HG02571 (cell line): ENCODE data around the gene SOWAHA.

Source experiments
- ATAC-seq: cut with Tn5 transposase; IDR thresholded peaks from one replicate; pipeline ENCODE4 v1.9.1; 2021; ENCODE audit warnings: mild to moderate bottlenecking, moderate library complexity; ENCODE audit not compliant: unreplicated experiment

SOWAHA gene

DNA sequence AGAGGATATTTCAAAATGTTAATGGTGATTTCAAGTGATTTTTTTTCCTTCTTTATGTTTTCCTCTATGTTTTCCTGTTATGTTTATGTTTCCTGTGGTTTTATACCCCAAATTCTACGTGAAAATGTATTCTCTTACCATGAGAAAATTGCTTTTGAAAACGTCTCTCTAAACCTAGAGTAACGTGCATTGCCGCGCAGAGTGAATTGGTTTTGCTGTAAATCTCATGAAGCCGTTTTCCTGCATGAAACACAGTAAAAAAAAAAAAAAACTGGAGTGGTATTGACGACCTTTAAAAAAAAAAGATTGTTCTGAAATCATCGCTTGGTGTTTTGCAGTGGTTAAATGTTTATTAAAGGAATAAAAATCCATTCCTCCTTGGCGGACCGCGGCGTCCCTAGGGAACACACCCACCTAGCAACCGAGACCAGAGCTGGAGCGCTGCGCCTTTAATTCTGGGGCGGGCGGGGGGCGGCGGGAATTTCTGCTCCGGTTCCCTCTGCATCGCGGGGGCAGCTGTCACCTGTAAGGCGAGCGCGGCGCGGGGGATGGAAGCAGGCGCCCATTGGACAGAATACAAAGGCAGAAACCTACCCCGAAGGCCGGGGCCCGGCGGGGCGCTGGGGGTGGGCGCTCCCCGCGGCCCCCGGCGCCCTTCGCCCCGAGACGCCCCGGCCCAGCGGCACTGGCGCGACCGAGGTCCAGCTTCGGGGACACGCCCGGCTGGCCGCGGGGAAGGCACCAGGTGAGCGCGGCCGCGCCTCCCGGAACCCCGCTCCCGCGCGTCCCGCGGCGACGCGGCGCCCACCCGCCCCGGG lies at the start of gene SOWAHA:
Gene SOWAHA (plus strand): TSS at position 522 of the 818 bp plus-strand sequence. CDS start 320 bp downstream, outside the sequence.
- no peak for ATAC-seq

DNA sequence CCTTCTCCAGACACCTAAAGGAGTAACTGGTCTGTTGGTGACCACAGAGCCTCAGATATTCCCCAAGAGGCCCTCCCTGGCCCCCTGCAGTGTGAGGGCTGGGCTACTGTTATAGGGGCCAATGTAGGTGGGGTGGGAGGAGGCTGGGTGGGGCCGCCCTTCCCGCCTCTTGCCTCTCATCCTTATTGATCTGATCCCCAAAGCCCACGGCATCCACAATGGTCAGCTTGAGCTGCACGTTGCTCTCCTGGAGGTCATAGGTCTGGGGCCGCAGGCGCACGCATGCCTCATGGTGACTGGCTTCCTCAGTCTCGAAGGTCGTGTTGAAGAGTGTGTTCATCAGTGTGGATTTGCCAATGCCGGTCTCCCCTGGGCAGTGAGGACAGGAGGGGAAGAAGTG lies 49.1 kb upstream of the SOWAHA start:
- ATAC-seq: no peak

DNA sequence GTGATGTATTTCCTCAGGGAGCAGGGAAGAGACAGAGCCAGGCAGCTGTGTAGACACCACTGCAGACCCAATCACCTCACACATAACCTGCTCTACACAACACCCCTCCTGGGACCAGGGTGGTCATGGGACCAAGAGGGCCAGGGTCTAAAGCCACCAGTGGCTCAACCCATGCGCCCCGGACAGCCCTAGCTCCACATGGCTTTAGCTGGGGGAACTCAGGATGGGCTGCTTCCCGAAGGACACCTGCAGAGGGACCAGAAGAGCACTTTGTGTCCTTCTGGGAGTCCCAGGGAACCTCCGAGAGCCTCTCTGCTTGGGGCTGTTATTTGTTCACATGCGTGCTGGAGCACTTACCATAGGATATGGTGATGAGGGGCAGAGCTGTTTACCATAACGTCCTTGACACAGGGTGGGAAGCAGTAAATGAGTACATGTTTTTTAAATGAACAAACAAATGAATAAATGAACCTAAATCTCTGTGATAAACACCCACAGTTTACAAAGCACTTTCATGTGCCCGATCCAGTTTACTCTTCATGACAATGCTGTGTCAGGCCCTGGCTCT lies 48.3 kb upstream of the SOWAHA start:
- no peak for ATAC-seq

DNA sequence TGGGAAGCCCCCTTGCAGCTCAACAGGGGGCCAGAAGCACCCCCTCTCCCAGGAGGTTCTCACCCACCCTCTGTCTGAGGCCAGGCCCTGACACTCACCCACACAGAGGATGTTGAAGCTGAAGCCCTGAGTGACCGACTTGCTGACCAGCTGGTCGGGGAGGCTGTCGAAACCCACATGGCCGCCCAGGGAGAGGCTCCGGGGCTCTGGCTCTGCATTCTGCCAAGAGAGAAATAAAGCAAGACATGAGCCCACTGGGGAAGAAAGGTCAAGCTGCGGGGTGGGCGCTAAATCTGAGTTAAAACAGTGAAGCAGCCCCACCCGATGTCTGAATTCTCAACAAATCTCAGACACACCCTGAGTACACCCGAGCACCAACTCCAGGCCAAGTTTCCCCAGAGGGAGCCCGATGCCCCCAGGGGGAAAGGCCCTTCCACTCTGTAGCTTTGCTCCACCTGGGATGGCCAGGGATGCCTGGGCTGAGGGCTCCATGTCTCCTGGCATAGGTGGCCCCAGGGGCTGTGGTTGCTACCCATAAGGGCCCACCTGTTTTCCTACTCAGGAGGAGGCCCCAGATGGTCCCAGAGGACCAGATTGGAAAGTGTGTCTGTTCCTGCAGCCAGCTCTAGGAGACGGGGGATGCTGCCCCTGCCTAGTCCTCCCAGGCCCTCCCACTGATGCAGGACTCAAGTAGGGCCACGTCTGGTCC lies 47.6 kb upstream of the SOWAHA start:
- no peak for ATAC-seq

DNA sequence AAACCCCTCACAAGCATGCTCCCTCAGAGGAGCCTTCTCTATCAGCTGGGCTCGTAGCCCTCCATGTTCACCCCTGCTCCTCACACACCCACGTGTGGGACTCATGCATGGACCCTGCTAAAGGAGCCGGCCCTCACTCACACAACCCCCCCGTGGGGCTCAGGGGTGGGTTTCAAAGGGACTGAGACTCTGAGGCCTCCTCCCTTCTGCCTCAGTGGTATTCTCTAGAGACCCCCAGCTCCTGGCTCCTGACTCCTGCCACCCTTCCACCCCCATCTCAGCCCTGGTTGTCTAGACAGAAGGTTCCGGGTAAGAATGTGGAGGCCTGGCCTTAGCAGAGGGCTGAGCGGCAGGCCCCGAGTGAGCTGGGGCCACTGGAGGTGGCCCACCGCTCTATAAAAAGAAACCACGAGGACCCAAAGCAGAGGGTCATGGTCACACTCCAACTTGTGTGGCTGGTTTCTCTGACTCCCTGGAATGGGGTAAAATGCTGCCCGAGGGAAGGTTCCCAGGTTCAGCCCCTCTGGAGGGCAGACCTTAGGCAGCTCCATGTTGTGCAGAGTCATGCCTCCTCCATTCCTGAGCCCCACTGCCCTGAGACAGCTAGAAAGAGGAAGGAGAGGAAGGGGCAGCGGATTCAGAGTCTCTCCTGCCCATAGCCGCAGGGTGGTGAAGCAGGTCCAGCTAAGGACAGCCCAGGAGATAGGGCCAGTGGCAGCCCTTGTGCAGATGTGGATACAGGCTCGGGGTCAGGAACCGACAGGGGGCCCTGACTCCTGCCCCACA lies 46.9 kb upstream of the SOWAHA start:
- no peak for ATAC-seq

DNA sequence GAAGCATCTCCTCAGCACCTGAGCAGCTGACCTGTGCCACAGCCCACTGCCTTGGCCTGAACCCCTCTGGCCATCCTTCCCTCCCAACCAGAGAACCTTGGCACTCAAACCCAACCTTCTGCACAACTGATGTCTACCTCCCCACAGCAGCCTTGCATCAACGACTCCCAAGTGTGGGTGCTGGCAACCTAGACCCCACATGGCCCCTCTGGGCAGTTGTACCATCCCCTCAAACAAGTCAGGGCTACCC lies 46.4 kb upstream of the SOWAHA start:
- no peak for ATAC-seq

DNA sequence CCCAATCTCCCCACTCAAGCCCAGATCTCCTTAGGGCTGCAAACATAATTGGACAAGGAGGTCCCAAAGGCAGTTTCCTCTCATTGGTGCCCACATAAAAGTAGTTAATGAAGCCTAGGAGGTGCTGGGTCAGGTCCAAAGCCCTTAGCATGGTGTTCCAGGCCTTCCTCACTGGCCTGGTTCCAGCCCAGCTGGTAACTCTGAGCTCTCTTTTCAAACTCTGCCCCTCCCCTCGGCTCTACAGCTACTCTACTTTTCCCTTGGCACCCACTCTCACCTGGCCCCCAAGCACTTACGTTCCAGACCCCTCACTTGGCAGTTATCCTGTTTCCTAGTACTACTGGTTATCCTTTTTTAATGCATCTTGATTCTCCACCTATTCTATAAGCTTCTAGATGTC lies 46.0 kb upstream of the SOWAHA start:
- ATAC-seq: no peak

DNA sequence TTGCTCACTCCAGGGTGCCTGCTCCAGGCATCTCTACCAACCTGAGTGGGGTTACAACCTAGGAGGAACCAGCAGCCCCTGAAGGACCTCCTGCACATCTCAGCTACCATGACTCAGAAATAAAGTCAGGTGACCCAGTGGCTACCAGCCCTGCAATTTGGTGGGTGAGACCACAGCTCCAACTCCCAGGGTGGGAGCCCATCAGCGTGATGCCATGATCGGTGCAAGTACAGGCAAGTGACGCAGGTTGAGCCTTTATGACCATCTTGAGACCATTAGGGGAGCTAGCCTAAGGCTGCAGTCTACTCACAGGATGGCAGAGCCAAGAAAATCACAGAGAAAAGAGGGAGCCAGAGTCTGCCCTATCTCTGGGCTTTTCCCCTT lies 44.6 kb upstream of the SOWAHA start:
- ATAC-seq: no peak

DNA sequence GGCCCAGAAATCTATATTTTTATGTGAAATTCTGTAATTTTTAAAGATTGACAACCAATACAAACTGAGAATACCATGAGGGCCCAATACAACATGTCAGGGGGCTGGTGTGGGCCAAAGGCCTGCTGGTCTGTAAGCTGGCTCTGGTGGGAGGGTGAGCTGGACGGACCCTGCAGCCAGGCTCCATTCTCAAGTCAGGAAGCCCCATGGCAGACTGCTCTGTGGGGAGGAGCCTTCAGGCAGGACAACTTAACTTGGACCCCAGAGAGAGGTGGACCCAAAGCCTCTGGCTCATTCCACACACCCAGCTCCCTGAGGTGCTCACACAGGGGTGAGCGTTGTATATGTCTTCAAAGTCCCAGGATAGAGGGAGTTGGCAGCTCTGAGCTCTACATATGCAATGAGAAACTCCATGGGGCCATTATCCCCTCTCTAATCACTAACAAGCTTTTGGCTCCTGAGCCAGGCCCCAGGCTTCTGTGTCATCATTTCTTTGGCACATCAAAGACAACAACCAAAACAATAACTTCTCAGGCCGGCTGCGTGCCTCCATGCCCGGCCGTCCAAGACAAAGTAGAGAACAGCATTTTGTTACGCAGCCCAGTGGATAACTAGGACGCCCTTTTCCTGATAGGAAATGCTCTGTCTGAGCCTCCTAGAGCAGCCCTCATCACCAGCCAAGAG lies 42.5 kb upstream of the SOWAHA start:
- ATAC-seq: no peak

DNA sequence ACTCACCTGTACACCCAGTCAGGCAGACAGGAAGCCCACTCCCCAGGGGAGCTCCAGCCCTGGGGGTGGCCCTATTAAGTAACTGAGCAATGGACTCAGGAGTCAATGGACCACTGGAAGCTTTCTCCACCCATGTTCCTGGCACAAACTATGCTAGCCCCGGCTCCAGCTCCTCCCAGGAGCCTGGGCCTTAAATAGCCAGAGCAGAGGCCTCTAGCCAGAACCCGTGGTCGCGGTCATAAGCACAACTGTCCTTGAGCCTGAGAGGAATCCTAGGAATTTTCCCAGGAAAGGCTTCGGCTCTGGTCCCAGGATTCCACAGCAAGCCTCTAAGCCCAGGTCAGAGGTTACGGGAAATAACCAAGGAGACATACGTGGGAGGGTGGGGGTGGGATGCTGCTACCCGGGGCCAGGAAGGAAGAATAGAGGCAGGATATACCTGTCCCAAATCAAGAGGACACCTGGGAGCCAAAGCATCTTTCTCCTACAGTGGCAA lies 41.6 kb upstream of the SOWAHA start:
- ATAC-seq: no peak

DNA sequence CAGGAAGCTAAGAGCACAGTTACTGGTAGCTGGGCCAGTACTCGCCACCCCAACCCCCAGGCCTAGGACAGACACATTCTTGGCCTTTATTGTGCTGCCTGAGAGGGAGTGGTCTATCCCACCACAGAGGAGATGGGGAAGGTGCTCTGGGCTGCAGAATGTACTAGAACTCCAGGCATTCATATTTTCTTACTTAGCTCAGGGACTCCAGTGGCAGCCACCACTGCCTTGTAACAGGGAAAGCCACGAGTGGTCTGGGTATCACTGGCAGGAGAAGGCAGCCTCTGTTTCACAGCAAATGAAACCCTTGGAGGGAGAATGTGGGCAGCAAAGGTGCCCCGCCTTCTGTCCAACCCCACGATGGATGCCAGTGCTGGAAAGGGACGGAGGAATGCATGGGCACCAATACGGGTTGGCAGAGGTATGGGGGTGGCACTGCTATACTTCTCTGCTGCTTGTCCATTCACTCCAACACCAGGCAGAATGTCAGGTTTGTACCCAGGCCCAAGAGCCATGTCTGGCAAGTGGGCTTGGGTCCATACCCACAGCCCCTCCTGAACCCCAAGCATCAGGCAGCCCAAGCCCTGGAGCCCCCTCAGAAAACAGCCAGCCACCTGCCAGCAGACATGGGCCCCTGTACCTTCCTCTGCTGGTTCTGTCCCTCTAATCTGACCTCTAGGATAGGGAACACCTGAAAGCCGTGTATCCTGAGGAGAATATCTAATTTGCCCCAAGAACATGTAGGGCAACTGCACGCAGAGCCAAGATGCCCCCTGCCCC lies 40.6 kb upstream of the SOWAHA start:
- no peak for ATAC-seq

DNA sequence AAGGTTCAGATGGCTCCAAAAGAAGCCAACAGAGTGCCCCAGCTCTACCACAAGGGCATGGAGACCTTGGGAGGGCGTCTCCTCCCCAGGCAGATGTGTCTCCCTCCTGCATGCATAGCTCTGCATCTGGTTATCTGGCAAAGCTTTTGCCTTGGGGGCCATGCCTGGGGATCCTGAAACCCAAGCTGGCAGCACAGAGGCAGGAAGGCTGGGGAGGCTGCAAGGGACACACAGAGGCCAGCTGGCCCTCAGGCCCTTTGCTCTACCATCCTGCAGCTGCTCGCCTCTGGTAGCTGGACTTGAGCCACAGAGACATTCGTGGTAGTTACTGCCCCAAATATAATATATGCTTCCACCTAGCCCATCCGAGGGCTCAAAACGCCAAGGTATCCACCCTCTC lies 40.0 kb upstream of the SOWAHA start:
- ATAC-seq: no peak

DNA sequence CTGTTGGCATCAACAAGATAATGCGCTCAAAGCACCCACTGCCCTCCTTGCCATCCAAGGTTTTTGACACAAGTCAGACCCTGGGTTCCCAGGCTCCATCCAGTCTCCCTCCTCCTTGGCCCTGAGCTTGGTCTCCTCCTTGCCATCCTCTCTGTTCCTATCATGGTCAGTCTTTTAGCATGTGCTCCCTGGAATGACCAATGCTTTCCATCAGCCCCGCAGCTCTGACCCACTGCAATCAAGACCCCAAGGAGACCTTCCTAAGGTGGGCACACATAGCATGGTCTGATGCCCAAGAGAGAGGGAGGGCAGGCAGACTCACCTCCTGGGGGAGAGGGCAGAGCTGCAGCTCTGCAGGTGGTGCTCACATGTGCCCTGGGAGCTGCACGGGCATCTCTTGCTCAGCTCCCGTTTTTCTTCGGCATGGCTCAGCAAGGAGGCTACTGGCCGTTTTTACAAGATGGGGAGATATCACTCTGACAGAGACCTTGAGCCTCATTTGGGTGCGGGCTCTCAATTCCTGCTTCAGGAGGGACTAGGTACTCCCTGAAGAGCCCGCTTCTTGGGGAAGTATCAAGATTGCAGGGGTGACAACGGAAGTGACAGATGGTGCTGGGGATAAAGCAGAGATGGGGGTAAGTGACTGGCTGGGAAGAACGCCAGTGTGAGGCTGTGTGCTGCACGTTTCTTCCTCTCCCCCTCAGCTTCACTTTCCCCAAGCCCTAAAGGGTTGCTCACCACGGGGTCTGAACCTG lies 39.3 kb upstream of the SOWAHA start:
- no peak for ATAC-seq

DNA sequence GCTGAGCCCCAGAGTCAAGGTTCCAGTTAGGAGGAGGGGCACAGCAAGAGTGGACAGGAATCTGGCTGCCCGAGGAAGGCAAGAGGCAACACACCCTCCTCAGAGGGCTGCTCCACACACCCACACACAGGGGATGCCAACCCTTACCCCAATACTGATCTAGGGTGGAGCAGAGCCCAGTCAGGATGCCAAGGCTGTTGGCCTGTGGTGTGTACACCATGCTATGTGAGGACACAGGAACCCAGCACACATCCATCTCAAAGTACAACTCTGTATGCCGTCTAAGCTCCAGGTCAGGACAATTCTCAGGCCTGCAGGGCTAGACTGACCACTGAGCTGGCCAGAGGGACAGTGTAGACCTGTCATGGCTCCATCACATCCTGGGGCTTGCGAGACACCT lies 38.7 kb upstream of the SOWAHA start:
- ATAC-seq: no peak

DNA sequence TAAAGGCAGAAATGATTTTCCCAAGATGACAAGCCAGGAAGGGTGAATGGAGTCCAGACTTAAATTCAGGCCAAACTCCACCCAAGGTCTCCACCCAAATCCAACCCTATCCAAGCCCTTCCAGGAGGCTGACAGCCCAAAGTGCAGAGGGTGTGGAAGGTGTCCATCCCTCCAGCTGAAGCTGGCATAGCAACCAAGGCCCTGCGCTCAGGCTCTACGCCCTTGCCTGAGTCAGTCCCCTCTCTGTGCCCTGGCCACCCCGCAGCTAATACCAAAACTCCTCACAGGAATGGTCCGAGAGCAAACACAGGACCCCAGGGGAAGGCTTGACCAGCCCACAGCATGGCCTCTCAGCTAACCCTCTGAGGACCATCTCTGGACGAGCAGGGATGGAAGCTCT lies 38.2 kb upstream of the SOWAHA start:
- no peak for ATAC-seq

DNA sequence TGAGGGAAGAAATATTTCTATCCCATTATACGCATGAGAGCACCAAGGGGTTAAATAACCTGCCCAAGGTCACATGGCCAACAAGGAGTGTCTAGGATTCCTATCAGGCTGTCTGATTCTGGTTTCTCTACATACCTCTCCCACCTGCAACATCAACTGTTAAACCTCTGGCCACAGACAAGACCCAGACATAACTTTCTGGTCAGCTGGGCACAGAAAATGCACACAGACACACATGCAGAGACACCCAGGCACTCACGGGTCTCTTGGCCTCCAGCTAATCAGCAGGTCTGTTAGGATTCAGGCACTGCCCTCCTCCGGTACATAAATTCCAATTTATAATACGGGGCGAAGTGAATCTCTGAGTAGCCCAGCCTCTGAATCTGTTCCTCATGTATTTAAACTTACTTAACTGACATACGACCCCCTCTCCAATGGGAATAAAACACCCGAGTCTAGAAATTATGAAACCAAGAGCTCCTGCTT lies 37.6 kb upstream of the SOWAHA start:
- ATAC-seq: no peak

DNA sequence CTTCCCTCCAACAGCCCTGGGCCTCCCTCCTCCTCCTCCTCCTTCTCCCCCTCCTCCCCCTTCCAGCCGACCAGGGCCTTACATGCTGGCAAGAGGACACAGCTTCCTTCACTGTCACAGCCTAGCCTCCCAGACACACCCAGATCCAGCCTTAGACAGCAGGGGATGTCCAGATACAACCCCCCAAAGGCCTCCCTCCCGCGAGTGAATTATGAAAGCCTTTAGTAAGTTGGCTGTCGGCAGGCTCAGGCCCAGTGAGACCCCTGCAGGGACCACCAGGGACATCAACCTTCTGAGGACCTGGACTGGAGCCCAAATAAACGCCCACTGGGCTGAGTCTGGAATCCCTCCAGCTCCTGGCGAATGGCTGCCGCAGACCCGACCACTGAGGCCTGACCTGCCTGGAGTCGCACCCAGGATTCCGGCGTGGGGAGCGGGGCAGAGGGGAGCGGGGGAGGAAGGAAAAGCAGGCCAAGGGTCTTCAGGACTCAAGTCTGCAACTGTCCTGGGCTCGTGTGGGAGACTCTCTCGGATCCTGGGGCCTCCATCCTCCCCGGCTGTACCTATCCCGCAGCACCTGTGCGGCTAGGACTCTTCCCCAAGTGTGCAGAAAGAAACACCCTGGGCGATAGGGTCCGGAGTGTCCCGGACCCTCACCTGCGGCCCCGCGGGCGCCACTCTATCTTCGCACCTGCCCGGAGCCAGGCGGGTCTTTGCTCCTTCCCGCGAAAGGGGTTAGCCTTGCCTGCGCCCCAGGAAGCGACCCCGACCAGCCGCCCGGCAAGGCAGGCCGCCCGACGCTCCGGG lies 36.8 kb upstream of the SOWAHA start:
- ATAC-seq: no peak

DNA sequence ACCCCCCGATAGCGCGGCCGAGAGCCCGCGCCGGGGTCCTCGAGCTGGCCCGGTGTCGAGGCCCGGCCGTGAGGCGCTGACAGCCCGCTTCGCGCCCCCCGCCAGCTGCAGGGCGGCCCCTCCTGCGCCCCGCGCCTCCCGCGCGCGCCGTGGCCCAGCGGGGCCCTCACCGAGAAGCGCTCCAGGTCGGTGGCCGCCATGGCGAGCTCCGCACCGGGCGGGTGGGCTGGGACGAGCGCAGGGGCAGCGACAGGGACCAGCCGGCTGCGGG lies 36.2 kb upstream of the SOWAHA start:
- ATAC-seq: no peak
